CD4-positive, alpha-beta T cell (primary cell): ENCODE results near the gene BAZ1A. TPM values are rescaled to one million over a fixed set of nuclear protein-coding genes. Genes with fewer than 3 reads are reported as not detected.

Source experiments
- ATAC-seq: fragments of 200-7000 bp; cut with Tn5 transposase; one replicate; pipeline ENCODE4 v1.10.0; 2022; ENCODE audit warnings: mild to moderate bottlenecking; ENCODE audit not compliant: poor library complexity
- CTCF ChIA-PET: fragments of 350-600 bp; sonication (Branson Sonifier 250); formaldehyde crosslinking; loops from one replicate; lab custom pipeline; 2021; ENCODE audit warnings: antibody characterized with exemption, inconsistent platforms; lab: Charles Lee
- POLR2A ChIA-PET: fragments of 350-600 bp; sonication (Branson Sonifier 250); formaldehyde crosslinking; loops from one replicate; lab custom pipeline; 2021; ENCODE audit warnings: antibody characterized with exemption, inconsistent platforms; lab: Charles Lee
- DNase-seq, 14 experiments: peaks; one replicate each; pipeline ENCODE4 v3.0.0-alpha.2; 2013 to 2020; ENCODE audit warnings: mixed read lengths in 2 of 14
- H3K27ac ChIP-seq, 2 donors: one replicate each; pipeline versions ENCODE4 v1.5.1 to v1.7.0; 2013; ENCODE audit warnings: low read length in 2 of 2, low read depth in 1 of 2, mild to moderate bottlenecking in 1 of 2
- H3K27me3 ChIP-seq, 2 experiments: 1 replicate in 1 of 2; 2 replicates in 1 of 2; pipeline versions ENCODE4 v1.6.1 to v1.7.0; 2013; ENCODE audit warnings: low read length in 2 of 2, control low read depth in 1 of 2, mild to moderate bottlenecking in 1 of 2, moderate library complexity in 1 of 2; ENCODE audit not compliant: insufficient read depth in 2 of 2, control insufficient read depth in 1 of 2
- H3K36me3 ChIP-seq: one replicate; pipeline ENCODE4 v1.6.1; 2013; ENCODE audit warnings: low read length, control low read depth; ENCODE audit not compliant: insufficient read depth
- H3K4me1 ChIP-seq: one replicate; pipeline ENCODE4 v1.6.1; 2013; ENCODE audit warnings: low read length, control low read depth; ENCODE audit not compliant: insufficient read depth
- H3K4me3 ChIP-seq: one replicate; pipeline ENCODE4 v1.5.1; 2013; ENCODE audit warnings: mild to moderate bottlenecking, low read length, moderate library complexity
- H3K9me3 ChIP-seq, 2 experiments: 1 replicate in 1 of 2; 2 replicates in 1 of 2; pipeline versions ENCODE4 v1.6.1 to v1.7.0; 2013; ENCODE audit warnings: low read length in 2 of 2, mild to moderate bottlenecking in 2 of 2, control low read depth in 1 of 2, moderate library complexity in 1 of 2; ENCODE audit not compliant: control insufficient read depth in 1 of 2, insufficient read depth in 1 of 2
- H3K27ac Mint-ChIP-seq: one replicate; pipeline ENCODE4 v1.8.0; 2020; ENCODE audit warnings: mixed read lengths
- H3K27me3 Mint-ChIP-seq: one replicate; pipeline ENCODE4 v1.8.0; 2021; ENCODE audit warnings: mixed read lengths
- H3K36me3 Mint-ChIP-seq: one replicate; pipeline ENCODE4 v1.8.0; 2021; ENCODE audit warnings: low read depth, mixed read lengths
- H3K4me1 Mint-ChIP-seq: one replicate; pipeline ENCODE4 v1.8.0; 2021; ENCODE audit warnings: low read depth, mixed read lengths
- H3K4me3 Mint-ChIP-seq: one replicate; pipeline ENCODE4 v1.8.0; 2020; ENCODE audit warnings: mild to moderate bottlenecking, mixed read lengths
- H3K9me3 Mint-ChIP-seq: one replicate; pipeline ENCODE4 v1.8.0; 2020; ENCODE audit warnings: mixed read lengths
- intact Hi-C, 2 experiments: fragments of 100-400 bp; cut with DNase I in 1 of 2; cut with micrococcal nuclease in 1 of 2; formaldehyde crosslinking; loops; one replicate each; pipeline versions ENCODE4 v1.15.1 to v1.9.0; 2023 to 2025; cut with DNase I, micrococcal nuclease
- total RNA-seq, 174 experiments: library from RNA in 2 of 174; stranded (reverse) in 2 of 174; gene quantifications; one replicate each; pipeline ENCODE4 v1.2.3 and lab custom pipeline; 2021 to 2026
- TF ChIP-seq, protein P1 (sequence below): fragments of 200-600 bp; IDR thresholded peaks from one replicate; pipeline ENCODE4 v1.8.0; 2022; ENCODE audit warnings: antibody characterized with exemption, mild to moderate bottlenecking

The BAZ1A gene
- total RNA-seq, 2 experiments from 2014 or later: 46.5 to 52.3 TPM

DNA sequence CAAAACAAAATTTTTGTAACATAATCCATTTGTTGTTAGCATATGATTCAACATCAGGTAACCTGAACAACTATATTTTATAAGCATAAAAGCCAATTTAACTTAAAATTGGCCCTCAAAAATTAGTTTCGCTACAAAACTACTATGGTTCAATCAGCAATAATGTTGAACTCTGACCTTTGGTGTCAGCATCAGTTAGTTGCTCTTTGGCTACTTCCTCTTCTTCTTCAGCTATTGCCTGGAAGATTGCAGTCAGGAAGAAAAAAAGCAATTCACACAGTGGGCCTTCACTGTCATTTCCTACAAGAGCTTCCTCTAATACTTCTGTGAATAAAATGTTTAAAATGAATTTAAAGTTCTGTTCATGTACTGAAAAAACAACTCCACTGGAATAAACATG, 82.6 kb downstream of the BAZ1A start:
- H3K27me3 ChIP-seq: no peaks in the 10 kb centered on the region
- intact Hi-C loops: no loop called here
- Mint-ChIP-seq H3K9me3 (no peaks in the 10 kb centered on the region), H3K4me3 (no peak overlapping the region), H3K27ac (no peak overlapping the region), H3K4me1 (no peaks in the 10 kb centered on the region), H3K36me3 (peaks cover 77% of the 10 kb centered on the region), H3K27me3 (no peaks in the 10 kb centered on the region)
- no peaks in the 10 kb centered on the region for H3K4me1 ChIP-seq
- H3K9me3 ChIP-seq: peaks cover 0 to under 1% of the 10 kb centered on the region in 2 experiments
- DNase-seq: no peak
- no peak overlapping the region for H3K27ac ChIP-seq
- POLR2A ChIA-PET: no interaction called here
- TF ChIP-seq, protein P1, sequence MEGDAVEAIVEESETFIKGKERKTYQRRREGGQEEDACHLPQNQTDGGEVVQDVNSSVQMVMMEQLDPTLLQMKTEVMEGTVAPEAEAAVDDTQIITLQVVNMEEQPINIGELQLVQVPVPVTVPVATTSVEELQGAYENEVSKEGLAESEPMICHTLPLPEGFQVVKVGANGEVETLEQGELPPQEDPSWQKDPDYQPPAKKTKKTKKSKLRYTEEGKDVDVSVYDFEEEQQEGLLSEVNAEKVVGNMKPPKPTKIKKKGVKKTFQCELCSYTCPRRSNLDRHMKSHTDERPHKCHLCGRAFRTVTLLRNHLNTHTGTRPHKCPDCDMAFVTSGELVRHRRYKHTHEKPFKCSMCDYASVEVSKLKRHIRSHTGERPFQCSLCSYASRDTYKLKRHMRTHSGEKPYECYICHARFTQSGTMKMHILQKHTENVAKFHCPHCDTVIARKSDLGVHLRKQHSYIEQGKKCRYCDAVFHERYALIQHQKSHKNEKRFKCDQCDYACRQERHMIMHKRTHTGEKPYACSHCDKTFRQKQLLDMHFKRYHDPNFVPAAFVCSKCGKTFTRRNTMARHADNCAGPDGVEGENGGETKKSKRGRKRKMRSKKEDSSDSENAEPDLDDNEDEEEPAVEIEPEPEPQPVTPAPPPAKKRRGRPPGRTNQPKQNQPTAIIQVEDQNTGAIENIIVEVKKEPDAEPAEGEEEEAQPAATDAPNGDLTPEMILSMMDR: no peak
- ATAC-seq: no peak
- H3K4me3 ChIP-seq: no peak overlapping the region
- peaks cover 71% of the 10 kb centered on the region for H3K36me3 ChIP-seq
- CTCF ChIA-PET: no interaction called here

DNA sequence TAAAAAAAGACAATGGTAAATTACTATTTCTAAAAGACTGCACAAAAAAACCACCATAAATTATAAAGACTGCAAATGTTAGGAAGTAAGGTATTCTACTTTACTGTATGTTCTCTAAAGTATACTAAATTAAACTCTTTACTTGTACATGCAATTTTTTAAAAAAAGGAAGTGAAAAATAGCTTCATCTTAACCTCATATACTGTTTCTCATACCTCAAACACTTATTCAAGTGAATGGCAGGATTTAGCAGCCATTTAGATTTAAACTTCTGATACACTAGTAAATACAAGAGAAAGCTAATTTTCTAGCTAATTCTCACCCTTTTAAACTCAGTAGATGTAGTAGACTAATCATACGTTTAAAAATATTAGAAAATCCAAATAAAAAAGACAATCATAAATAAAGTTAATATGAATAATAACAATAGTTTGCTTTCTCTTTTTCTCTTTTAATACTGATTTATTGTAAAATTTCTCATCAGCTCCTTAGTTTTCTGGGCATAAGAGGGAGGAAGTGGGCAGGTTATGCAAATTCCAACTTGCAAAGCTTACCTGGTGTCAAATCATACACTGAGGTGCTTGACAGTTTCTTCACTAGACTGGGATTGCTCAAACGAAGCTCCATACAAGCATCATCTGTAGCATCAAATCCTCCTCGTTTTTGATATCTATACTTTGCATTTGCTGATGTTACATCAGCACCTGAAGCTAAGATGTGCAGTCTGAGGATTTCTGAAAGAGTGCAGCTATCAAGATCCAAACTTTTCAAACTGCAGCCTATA, 89.7 kb downstream of the BAZ1A start:
- H3K4me1 ChIP-seq: no peaks in the 10 kb centered on the region
- ATAC-seq: no peak
- H3K36me3 ChIP-seq: peaks cover 65% of the 10 kb centered on the region
- no peaks in the 10 kb centered on the region for H3K27me3 ChIP-seq
- intact Hi-C loops: no loop called here
- TF ChIP-seq, protein P1: no peak
- H3K36me3 Mint-ChIP-seq: peaks cover 79% of the 10 kb centered on the region
- ChIA-PET CTCF (interaction anchor here (0.5 to 1.6 kb wide), 2 partner anchors 55 to 63 kb away, joined by 3 to 4 read pairs; no protein-coding TSS in a partner anchor), POLR2A (interaction anchor here (1.3 kb wide), 1 partner anchor 88 kb away, joined by 3 read pairs; no protein-coding TSS in a partner anchor)
- H3K4me3 Mint-ChIP-seq: no peak overlapping the region
- H3K4me3 ChIP-seq: no peak overlapping the region
- peaks cover 5% of the 10 kb centered on the region for H3K4me1 Mint-ChIP-seq
- H3K27ac Mint-ChIP-seq: no peak overlapping the region
- no peaks in the 10 kb centered on the region for H3K27me3 Mint-ChIP-seq
- no peaks in the 10 kb centered on the region for H3K9me3 ChIP-seq
- H3K9me3 Mint-ChIP-seq: no peaks in the 10 kb centered on the region
- H3K27ac ChIP-seq: no peak overlapping the region
- no peak for DNase-seq

- Mint-ChIP-seq H3K4me3 (no peak overlapping the region), H3K4me1 (peaks cover 5% of the 10 kb centered on the region), H3K27ac (peak overlapping the region; percentile 39), H3K36me3 (peaks cover 82% of the 10 kb centered on the region), H3K9me3 (no peaks in the 10 kb centered on the region), H3K27me3 (no peaks in the 10 kb centered on the region)
- intact Hi-C loops: no loop called here
- ChIA-PET POLR2A (no interaction called here), CTCF (no interaction called here)
- Histone ChIP-seq H3K9me3 (no peaks in the 10 kb centered on the region), H3K4me3 (no peak overlapping the region), H3K4me1 (no peaks in the 10 kb centered on the region), H3K36me3 (peaks cover 59% of the 10 kb centered on the region), H3K27ac (no peak overlapping the region), H3K27me3 (no peaks in the 10 kb centered on the region)
- ATAC-seq (no peak), DNase-seq (no peak)
- TF ChIP-seq, protein P1: no peak
These were observed 93.1 kb downstream of the BAZ1A start for GRCh38 chr14:34782031-34782430.
